RPMI7951 (cell line): ENCODE data around the gene USP37. TPM values are rescaled to one million over a fixed set of nuclear protein-coding genes. Genes with fewer than 3 reads are reported as not detected.

Experiments
- DNase-seq: peaks from one replicate; pipeline ENCODE4 v3.0.0-alpha.2; 2012; ENCODE audit warnings: low read depth
- total RNA-seq: library from RNA; depleted of rRNA; stranded (reverse); fragments of >200 nt; shearing (Covaris generic); gene quantifications from 2 replicates; pipeline ENCODE4 v1.2.3, GENCODE V29; 2014; rRNA removed

Gene USP37
- total RNA-seq, 1 experiment from 2014 or later, result 12.0 TPM

GRCh38 chr2:218402911-218403411, 165.2 kb downstream of the USP37 start:
- DNase-seq, result no peak

- DNase-seq, result no peak
Measured at GRCh38 chr2:218402491-218402901, 165.7 kb downstream of the USP37 start.

- DNase-seq, result no peak
Measured at GRCh38 chr2:218401890-218402289, 166.3 kb downstream of the USP37 start.

- peak; percentile 25 for DNase-seq
Measured at GRCh38 chr2:218400930-218401881, 166.9 kb downstream of the USP37 start.

Other genes starting within 250 kb of the USP37 start
- not detected in 2 replicates for gene CATIP, start 211.5 kb downstream of the USP37 start, total RNA-seq
- under 0.01 and 0.10 TPM in 2 replicates for gene SLC11A1, start 186.1 kb downstream of the USP37 start, total RNA-seq
- 62.4 and 87.2 TPM in 2 replicates for gene CTDSP1, start 168.5 kb downstream of the USP37 start, total RNA-seq
- not detected in 2 replicates for gene VIL1, start 149.2 kb downstream of the USP37 start, total RNA-seq
- 90.0 and 100 TPM in 2 replicates for gene CNOT9, start 488 bp upstream of the USP37 start, total RNA-seq
- gene PLCD4, start 39.5 kb upstream of the USP37 start, total RNA-seq, result 8.5 and 10.2 TPM in 2 replicates
- 11.3 and 13.6 TPM in 2 replicates for gene ZNF142, start 91.3 kb upstream of the USP37 start, total RNA-seq
- 47.0 and 49.8 TPM in 2 replicates for gene BCS1L, start 91.3 kb upstream of the USP37 start, total RNA-seq
- 37.5 and 45.5 TPM in 2 replicates for gene RNF25, start 103.7 kb upstream of the USP37 start, total RNA-seq
- gene STK36, start 103.7 kb upstream of the USP37 start, total RNA-seq, result 15.6 and 20.7 TPM in 2 replicates
- gene TTLL4, start 142.5 kb upstream of the USP37 start, total RNA-seq, result 17.5 and 28.7 TPM in 2 replicates
- 19.9 and 20.5 TPM in 2 replicates for gene CYP27A1, start 213.8 kb upstream of the USP37 start, total RNA-seq